T-cell (primary cell): ENCODE measurements around the gene REN. TPM values are rescaled to one million over a fixed set of nuclear protein-coding genes. Genes with fewer than 3 reads are reported as not detected.
A peak's percentile ranks its signal among the peaks of the same experiment; 100 is the strongest.

Experiments
- ATAC-seq, 4 experiments: fragments of 200-7000 bp in 3 of 4; fragments of 150-1000 bp in 1 of 4; cut with Tn5 transposase; replicated peaks in 1 of 4; 1 replicate in 3 of 4; 2 replicates in 1 of 4; pipeline ENCODE4 v1.10.0; 2021; ENCODE audit warnings: moderate library complexity in 3 of 4, mild to moderate bottlenecking in 2 of 4, moderate number of reproducible peaks in 1 of 4
- CTCF ChIA-PET, 2 donors: fragments of 300-600 bp; sonication (Branson Sonifier 250); formaldehyde crosslinking; loops; one replicate each; lab custom pipeline; 2022; ENCODE audit warnings: antibody characterized with exemption in 2 of 2; lab: Charles Lee
- POLR2A ChIA-PET, 2 donors: fragments of 300-600 bp; sonication (Branson Sonifier 250); formaldehyde crosslinking; loops; one replicate each; lab custom pipeline; 2022; ENCODE audit warnings: antibody characterized with exemption in 2 of 2; lab: Charles Lee
- DNase-seq, 35 experiments: peaks; one replicate each; pipeline versions ENCODE4 v3.0.0 to v3.0.0-alpha.2; 2013 to 2023
- H3K27ac ChIP-seq: one replicate; pipeline ENCODE4 v1.5.1; 2013; ENCODE audit warnings: low read length
- H3K27me3 ChIP-seq, 2 experiments: replicated peaks in 1 of 2; 1 replicate in 1 of 2; 2 replicates in 1 of 2; pipeline versions ENCODE4 v1.6.1 to v1.7.0; 2013; ENCODE audit warnings: low read length in 1 of 2, mixed read lengths in 1 of 2; ENCODE audit not compliant: control insufficient read depth in 2 of 2, insufficient read depth in 2 of 2; ENCODE audit errors: extremely low read depth in 1 of 2
- H3K36me3 ChIP-seq, 2 donors: 1 replicate in 1 of 2; 2 replicates in 1 of 2; pipeline versions ENCODE4 v1.6.1 to v1.7.0; 2013; ENCODE audit warnings: low read length in 1 of 2; ENCODE audit not compliant: control insufficient read depth in 2 of 2, insufficient read depth in 1 of 2; ENCODE audit errors: extremely low read depth in 1 of 2
- H3K4me1 ChIP-seq, 2 experiments: 1 replicate in 1 of 2; 2 replicates in 1 of 2; pipeline versions ENCODE4 v1.6.1 to v1.7.0; 2013; ENCODE audit warnings: low read length in 2 of 2, mixed read lengths in 1 of 2; ENCODE audit not compliant: insufficient read depth in 2 of 2, control insufficient read depth in 1 of 2; ENCODE audit errors: extremely low read depth in 1 of 2
- H3K4me3 ChIP-seq, 2 donors: 1 replicate in 1 of 2; 2 replicates in 1 of 2; pipeline versions ENCODE4 v1.5.1 to v1.7.0; 2013; ENCODE audit warnings: mild to moderate bottlenecking in 2 of 2, low read length in 1 of 2, moderate library complexity in 1 of 2; ENCODE audit not compliant: control insufficient read depth in 1 of 2; ENCODE audit errors: extremely low read depth in 1 of 2
- H3K9me3 ChIP-seq: 2 replicates; pipeline ENCODE4 v1.7.0; 2013
- H3K27ac Mint-ChIP-seq, 2 donors: one replicate each; pipeline ENCODE4 v1.8.0; 2020 to 2021; ENCODE audit warnings: mild to moderate bottlenecking in 2 of 2, mixed read lengths in 2 of 2
- H3K27me3 Mint-ChIP-seq, 2 donors: one replicate each; pipeline ENCODE4 v1.8.0; 2021 to 2022; ENCODE audit warnings: mixed read lengths in 2 of 2
- H3K36me3 Mint-ChIP-seq: one replicate; pipeline ENCODE4 v1.8.0; 2021; ENCODE audit warnings: mixed read lengths
- H3K4me1 Mint-ChIP-seq, 3 donors: one replicate each; pipeline ENCODE4 v1.8.0; 2020 to 2022; ENCODE audit warnings: mixed read lengths in 3 of 3, mild to moderate bottlenecking in 1 of 3
- H3K4me3 Mint-ChIP-seq, 3 donors: one replicate each; pipeline ENCODE4 v1.8.0; 2020 to 2022; ENCODE audit warnings: mild to moderate bottlenecking in 3 of 3, mixed read lengths in 3 of 3, moderate library complexity in 3 of 3
- H3K9me3 Mint-ChIP-seq, 3 donors: one replicate each; pipeline ENCODE4 v1.8.0; 2020 to 2022; ENCODE audit warnings: mixed read lengths in 3 of 3
- WGBS: methylation state at CpG from one replicate; pipeline ENCODE4 v1.1.5; 2013; ENCODE audit warnings: missing lambda C conversion rate; ENCODE audit not compliant: insufficient coverage; 5-methylcytosine and 5-hydroxymethylcytosine counted together
- total RNA-seq, 35 experiments: library from RNA in 6 of 35; stranded (reverse) in 6 of 35; fragments of 120-200 nt in 1 of 35; gene quantifications; one replicate each; pipeline versions ENCODE4 v1.2.1 to v1.2.4 and lab custom pipeline; 2013 to 2026

Gene REN
- total RNA-seq: not detected
- not detected for total RNA-seq (2013)
- 0 to 0.13 (median 0) reads per million in 29 experiments for total RNA-seq (lab: John Stamatoyannopoulos, UW)

GRCh38 chr1:204166219-204166618 lies at the start of gene REN:
Gene REN (minus strand): TSS chr1:204166337. CDS start chr1:204166293, 44 bp downstream.
- H3K4me1 Mint-ChIP-seq: no peaks in the 10 kb centered on the region
- POLR2A ChIA-PET: no interaction called here
- H3K27ac Mint-ChIP-seq: no peak within 1 kb of the TSS

GRCh38 chr1:204213668-204214662 lies 47.8 kb upstream of the REN start, which contains the start of gene GOLT1A:
Gene GOLT1A (minus strand): TSS chr1:204213988. CDS start chr1:204213906, 82 bp downstream.
- H3K27me3 Mint-ChIP-seq: peaks cover 0 to 10% of the 10 kb centered on the region in 2 donors
- H3K36me3 Mint-ChIP-seq: no peaks in the 10 kb centered on the region
- H3K4me1 Mint-ChIP-seq: peaks cover 8 to 17% (median 12%) of the 10 kb centered on the region in 3 donors
- POLR2A ChIA-PET: interaction anchor here in 1 of 2 donors (0.7 kb wide), 1 partner anchor 20 kb away, joined by 3 read pairs; no protein-coding TSS in a partner anchor
- CTCF ChIA-PET: no interaction called here
- 38% methylated on average over 28 of the region's 41 CpGs for WGBS
- Histone ChIP-seq H3K4me3 (peak within 1 kb of the TSS; percentile 36 to 53), H3K9me3 (no peaks in the 10 kb centered on the region), H3K27ac (no peak within 1 kb of the TSS), H3K4me1 (peaks cover 6 to 15% of the 10 kb centered on the region in 2 experiments), H3K27me3 (peaks cover 0 to 28% of the 10 kb centered on the region in 2 experiments), H3K36me3 (no peaks in the 10 kb centered on the region)
- DNase-seq (peak; percentile 16 to 68 (median 43)), ATAC-seq (peak; percentile 66 to 86 (median 84))
- H3K4me3 Mint-ChIP-seq: peak within 1 kb of the TSS; percentile 42 to 69 (median 55)
- no peak within 1 kb of the TSS for H3K27ac Mint-ChIP-seq
- H3K9me3 Mint-ChIP-seq: peaks cover 0 to 4% (median 0%) of the 10 kb centered on the region in 3 donors

More at GRCh38 chr1:204166219-204166618, at the start of gene REN:
- Histone ChIP-seq H3K9me3 (no peaks in the 10 kb centered on the region), H3K36me3 (no peaks in the 10 kb centered on the region), H3K4me3 (no peak within 1 kb of the TSS), H3K27ac (no peak within 1 kb of the TSS), H3K27me3 (peaks cover 0 to 23% of the 10 kb centered on the region in 2 experiments), H3K4me1 (no peaks in the 10 kb centered on the region)
- Mint-ChIP-seq H3K9me3 (peaks cover 3 to 24% (median 19%) of the 10 kb centered on the region in 3 donors), H3K27me3 (peaks cover 6% of the 10 kb centered on the region in 2 donors), H3K4me3 (no peak within 1 kb of the TSS), H3K36me3 (no peaks in the 10 kb centered on the region)
- 34% methylated on average over 4 of the region's 5 CpGs for WGBS
- no peak for ATAC-seq
- CTCF ChIA-PET: interaction anchor here (0.5 to 0.6 kb wide), 2 partner anchors 371 to 1074 kb away, joined by 3 to 6 read pairs; no protein-coding TSS in a partner anchor
- DNase-seq: no peak

- H3K4me1 ChIP-seq: peaks cover 3 to 10% of the 10 kb centered on the region in 2 experiments
- peaks cover 0 to 4% (median 0%) of the 10 kb centered on the region in 3 donors for H3K9me3 Mint-ChIP-seq
- peaks cover 0 to 28% of the 10 kb centered on the region in 2 experiments for H3K27me3 ChIP-seq
- H3K9me3 ChIP-seq: no peaks in the 10 kb centered on the region
- H3K27me3 Mint-ChIP-seq: peaks cover 0 to 10% of the 10 kb centered on the region in 2 donors
- no peak overlapping the region for H3K27ac Mint-ChIP-seq
- WGBS: 85% methylated on average over 3 of the region's 3 CpGs
- no peak for DNase-seq
- H3K4me3 Mint-ChIP-seq: no peak overlapping the region
- no peak overlapping the region for H3K4me3 ChIP-seq
- H3K36me3 Mint-ChIP-seq: no peaks in the 10 kb centered on the region
- CTCF ChIA-PET: no interaction called here
- no peaks in the 10 kb centered on the region for H3K36me3 ChIP-seq
- no peak for ATAC-seq
- H3K27ac ChIP-seq: no peak overlapping the region
- H3K4me1 Mint-ChIP-seq: peaks cover 7 to 11% (median 8%) of the 10 kb centered on the region in 3 donors
- POLR2A ChIA-PET: no interaction called here
Measured at GRCh38 chr1:204212715-204213114, 46.6 kb upstream of the REN start.

- Histone ChIP-seq H3K36me3 (no peaks in the 10 kb centered on the region), H3K4me1 (peaks cover 5 to 17% of the 10 kb centered on the region in 2 experiments), H3K9me3 (no peaks in the 10 kb centered on the region), H3K4me3 (no peak overlapping the region), H3K27me3 (peaks cover 0 to 32% of the 10 kb centered on the region in 2 experiments), H3K27ac (no peak overlapping the region)
- ChIA-PET POLR2A (no interaction called here), CTCF (interaction anchor here in 1 of 2 donors (0.6 kb wide), 1 partner anchor 845 kb away, joined by 3 read pairs; no protein-coding TSS in a partner anchor)
- Mint-ChIP-seq H3K4me1 (peaks cover 12 to 19% (median 14%) of the 10 kb centered on the region in 3 donors), H3K4me3 (no peak overlapping the region), H3K36me3 (no peaks in the 10 kb centered on the region), H3K9me3 (peaks cover 0 to 4% (median 0%) of the 10 kb centered on the region in 3 donors), H3K27ac (no peak overlapping the region), H3K27me3 (peaks cover 6 to 21% of the 10 kb centered on the region in 2 donors)
- 86% methylated on average over 7 of the region's 7 CpGs for WGBS
- no peak for DNase-seq
- no peak for ATAC-seq
Measured at GRCh38 chr1:204211046-204211445, 44.9 kb upstream of the REN start.

- DNase-seq (peak; percentile 21 to 80 (median 64)), ATAC-seq (peak; percentile 81 to 95 (median 92))
- peaks cover 34 to 48% of the 10 kb centered on the region in 2 donors for H3K27me3 Mint-ChIP-seq
- Histone ChIP-seq H3K4me1 (peaks cover 7 to 10% of the 10 kb centered on the region in 2 experiments), H3K36me3 (no peaks in the 10 kb centered on the region), H3K27me3 (peaks cover 0 to 34% of the 10 kb centered on the region in 2 experiments), H3K27ac (no peak overlapping the region), H3K4me3 (peak overlapping the region in 1 of 2 donors; percentile 15), H3K9me3 (no peaks in the 10 kb centered on the region)
- 25% methylated on average over 12 of the region's 13 CpGs for WGBS
- ChIA-PET CTCF (interaction anchor here (0.5 to 2.5 kb wide), 7 partner anchors 9 to 176 kb away, joined by 3 to 11 read pairs (median 4); no protein-coding TSS in a partner anchor), POLR2A (no interaction called here)
- no peak overlapping the region for H3K27ac Mint-ChIP-seq
- H3K4me3 Mint-ChIP-seq: no peak overlapping the region
- H3K4me1 Mint-ChIP-seq: peaks cover 10 to 18% (median 14%) of the 10 kb centered on the region in 3 donors
- no peaks in the 10 kb centered on the region for H3K36me3 Mint-ChIP-seq
- H3K9me3 Mint-ChIP-seq: no peaks in the 10 kb centered on the region
Measured at GRCh38 chr1:204207136-204207616, 41.0 kb upstream of the REN start.
